Endothelial cell of hepatic sinusoid (primary cell): ENCODE data around the gene CATSPER1.
"Not testable (repeated sequence)": the region's sequence is repeated elsewhere in the genome, so short reads cannot be mapped to it uniquely, and the experiment has no call there.

Experiments used
- in situ Hi-C: cut with HindIII; loops from 2 replicates; pipeline ENCODE4 v1.10.0; 2017; ENCODE audit warnings: low sequenced_read_pairs

Gene CATSPER1

GRCh38 chr11:66051766-66052663 lies 25.7 kb upstream of the CATSPER1 start, which contains the start of gene SF3B2:
SF3B2 (plus strand) TSS chr11:66052364; CDS start chr11:66052385, 21 bp downstream.
- in situ Hi-C loops, result no loop called here

DNA sequence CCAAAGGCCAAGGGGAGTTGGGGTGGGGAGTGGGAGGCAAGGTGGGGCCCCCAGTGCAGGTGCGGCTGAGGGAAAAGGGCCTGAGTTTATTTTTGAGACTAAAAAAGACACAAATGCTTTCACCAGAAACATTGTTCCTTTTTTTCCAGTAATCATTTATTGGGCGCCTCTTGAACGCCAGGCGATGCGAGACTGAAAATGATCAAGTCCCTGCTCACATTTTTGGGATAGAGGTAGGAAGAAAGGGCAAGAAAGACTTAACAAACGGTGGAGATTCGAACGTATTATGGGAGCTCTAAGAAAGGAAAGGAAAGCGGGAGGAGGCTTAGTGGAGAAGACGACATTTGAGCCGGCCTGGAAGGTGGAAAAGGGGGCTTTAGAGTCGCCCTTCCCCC lies 25.1 kb upstream of the CATSPER1 start:
- in situ Hi-C loops, result no loop called here

DNA sequence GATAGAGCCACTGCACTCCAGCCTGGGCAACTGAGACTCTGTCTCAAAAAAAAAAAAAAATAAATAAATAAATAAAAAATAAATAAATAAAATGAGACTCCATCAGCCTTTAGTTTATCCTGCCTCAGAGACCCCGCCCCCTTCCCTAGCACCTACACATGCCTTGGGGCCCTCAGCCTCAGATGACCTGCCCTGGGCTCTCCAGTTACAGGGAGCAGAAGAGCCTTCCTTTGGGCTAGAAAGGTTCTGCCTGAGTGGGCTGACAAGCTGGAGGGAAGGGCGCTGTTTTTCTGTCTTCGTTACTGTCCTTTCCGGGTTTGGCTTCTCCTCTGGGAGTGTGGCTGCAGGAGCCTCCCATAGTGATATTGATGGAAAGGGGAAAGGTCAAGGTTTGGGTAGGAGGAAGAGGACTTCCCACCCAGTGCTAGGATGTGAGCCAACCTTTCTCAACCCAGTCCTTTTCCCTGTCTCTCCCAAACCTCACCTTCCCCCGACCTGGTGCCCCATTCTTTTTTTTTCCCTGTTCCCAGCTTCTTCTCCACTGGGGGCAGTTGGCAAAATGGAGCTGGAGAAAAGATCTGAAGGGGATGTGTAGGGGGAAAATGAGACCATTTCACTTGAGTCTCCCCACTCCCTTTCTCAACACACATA lies 24.4 kb upstream of the CATSPER1 start:
- in situ Hi-C loops, result no loop called here

GRCh38 chr11:66048547-66049323 lies 22.5 kb upstream of the CATSPER1 start, which contains the start of gene GAL3ST3:
GAL3ST3 (minus strand) TSS chr11:66049161; CDS start chr11:66045415, 3,746 bp downstream.
- in situ Hi-C loops, result no loop called here

- in situ Hi-C loops, result no loop called here
Measured at GRCh38 chr11:66047541-66048365, 21.5 kb upstream of the CATSPER1 start.

DNA sequence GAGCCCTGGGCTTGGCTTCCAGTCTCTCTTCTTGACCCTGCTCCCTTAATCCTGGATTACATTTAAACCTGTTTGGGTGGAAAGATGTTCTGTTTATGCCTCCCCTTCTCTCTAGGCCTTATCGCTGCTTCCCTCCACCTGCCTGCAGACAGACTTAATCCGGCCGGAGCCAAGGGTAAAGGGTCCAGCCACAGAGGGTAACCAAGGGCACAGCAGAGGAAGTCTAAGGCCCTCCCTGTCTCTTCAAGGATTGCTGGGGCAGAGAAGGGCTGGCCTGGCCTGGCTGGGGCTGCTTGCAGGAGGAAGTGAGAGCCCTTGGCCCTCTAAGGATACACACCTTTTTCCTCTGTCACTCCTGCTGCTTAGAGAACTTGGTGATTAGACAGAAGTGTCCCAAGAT lies 20.6 kb upstream of the CATSPER1 start:
- in situ Hi-C loops, result no loop called here

GRCh38 chr11:66045177-66045639 lies 18.9 kb upstream of the CATSPER1 start:
- in situ Hi-C loops, result no loop called here

- in situ Hi-C loops, result loop anchor here (5.0 kb wide), 1 partner anchor 57 kb away; no protein-coding TSS in a partner anchor
Measured at GRCh38 chr11:66044757-66045156, 18.5 kb upstream of the CATSPER1 start.

- in situ Hi-C loops, result loop anchor here (5.0 kb wide), 1 partner anchor 56 kb away; no protein-coding TSS in a partner anchor
Measured at GRCh38 chr11:66042996-66043906, 17.0 kb upstream of the CATSPER1 start.

GRCh38 chr11:66042227-66042995 lies 16.1 kb upstream of the CATSPER1 start:
- in situ Hi-C loops, result loop anchor here (5.0 kb wide), 1 partner anchor 55 kb away; no protein-coding TSS in a partner anchor

GRCh38 chr11:66039765-66040164 lies 13.5 kb upstream of the CATSPER1 start:
- in situ Hi-C loops, result loop anchor here (5.0 kb wide), 1 partner anchor 52 kb away; no protein-coding TSS in a partner anchor

DNA sequence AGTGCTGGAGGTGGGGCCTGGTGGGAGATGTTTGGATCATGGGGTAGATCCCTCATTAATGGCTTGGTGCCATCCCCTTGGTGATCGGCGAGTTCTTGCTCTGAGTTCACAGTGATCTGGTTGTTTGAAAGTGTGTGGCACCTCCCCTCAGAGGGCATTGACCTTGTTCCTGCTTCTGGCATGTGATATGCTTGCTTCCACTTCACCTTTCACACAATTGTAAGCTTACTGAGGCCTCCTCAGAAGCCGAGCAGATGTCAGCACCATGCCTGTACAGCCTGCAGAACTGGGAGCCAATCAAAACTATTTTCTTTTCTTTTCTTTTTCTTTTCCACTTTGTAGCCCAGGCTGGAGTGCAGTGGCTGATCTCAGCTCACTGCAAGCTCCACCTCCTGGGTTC lies 11.0 kb upstream of the CATSPER1 start:
- in situ Hi-C loops, result no loop called here

DNA sequence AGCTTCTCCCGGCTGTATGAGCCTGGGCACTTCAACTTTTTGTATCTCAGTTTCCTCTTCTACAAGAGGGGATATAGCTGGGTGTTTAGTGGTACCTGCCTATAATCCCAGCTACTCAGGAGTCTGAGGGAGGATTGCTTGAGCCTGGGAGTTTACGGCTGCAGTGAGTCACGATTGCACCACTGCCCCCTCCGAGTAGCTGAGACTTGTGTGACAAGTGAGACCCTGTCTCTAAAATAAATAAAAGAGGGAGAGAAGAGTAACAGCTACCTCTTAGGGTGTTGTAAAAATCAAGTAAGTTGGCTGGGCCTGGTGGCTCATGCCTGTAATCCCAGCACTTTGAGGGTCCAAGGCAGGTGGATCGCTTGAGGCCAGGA lies 10.0 kb upstream of the CATSPER1 start:
- in situ Hi-C loops, result no loop called here

DNA sequence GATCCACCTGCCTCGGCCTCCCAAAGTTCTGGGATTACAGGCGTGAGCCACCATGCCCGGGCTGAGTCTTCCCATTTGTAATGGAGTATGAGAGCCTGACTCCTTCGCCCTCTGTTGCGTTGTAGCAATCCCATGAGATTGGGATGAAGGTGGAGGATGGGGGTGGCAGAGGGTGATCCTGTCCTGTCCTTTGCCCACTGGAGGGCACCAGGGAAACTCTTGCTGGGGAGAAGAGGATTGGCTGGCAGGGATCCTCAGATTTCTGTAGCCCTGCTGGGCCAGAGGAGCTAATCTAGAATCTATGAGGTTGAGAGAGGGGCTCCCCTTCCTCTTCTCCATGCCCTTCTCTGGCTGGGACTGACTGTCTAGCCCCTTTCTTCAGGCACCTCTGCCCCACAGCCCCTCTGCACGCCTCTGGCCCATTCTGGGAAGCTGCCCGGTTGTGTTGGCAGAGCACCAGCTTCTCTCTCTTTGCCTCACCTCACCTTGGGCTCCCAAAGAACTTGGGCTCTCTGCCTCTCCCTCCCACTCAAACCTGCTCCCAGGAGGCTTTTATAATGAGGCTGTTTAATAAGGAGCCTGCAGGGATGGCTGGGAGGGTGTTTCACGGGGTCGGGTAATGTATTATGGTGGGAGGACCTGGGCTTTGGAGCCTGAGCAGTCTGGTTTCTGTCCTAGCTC lies 9.5 kb upstream of the CATSPER1 start:
- in situ Hi-C loops, result no loop called here

GRCh38 chr11:66032957-66033735 lies 6.9 kb upstream of the CATSPER1 start:
- in situ Hi-C loops, result no loop called here

DNA sequence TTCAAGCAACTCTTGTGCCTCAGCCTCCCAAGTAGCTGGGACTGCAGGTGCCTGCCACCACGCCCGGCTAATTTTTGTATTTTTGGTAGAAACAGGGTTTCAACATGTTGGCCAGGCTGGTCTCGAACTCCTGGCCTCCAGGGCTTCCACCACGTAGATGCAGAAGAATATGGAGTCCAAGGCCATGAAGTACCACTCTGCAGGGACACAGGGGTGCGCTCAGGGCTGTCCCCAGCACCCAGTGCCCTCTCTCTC lies 3.2 kb downstream of the CATSPER1 start:
- in situ Hi-C loops, result not testable (repeated sequence)
